ENCODE results near the gene C16orf96.

The C16orf96 gene

DNA sequence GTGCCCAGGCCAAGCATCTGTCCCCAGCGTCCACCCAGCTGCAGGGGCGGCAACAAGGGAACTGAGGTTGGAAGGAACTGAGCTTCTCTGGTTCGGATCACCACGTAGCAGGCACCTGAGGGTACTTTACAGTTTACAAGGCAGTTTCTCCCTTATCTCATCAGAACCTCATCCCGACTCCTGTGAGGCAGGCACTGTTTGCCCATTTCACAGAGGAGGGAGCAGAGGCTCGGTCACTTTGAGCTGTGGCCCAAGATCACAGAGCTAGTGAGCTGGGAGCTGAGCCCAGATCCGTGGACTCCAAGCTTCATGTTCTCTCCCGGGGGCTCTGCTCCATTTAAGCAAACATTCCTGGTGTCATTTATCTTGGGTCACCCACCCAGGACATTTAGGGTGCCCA, 43.4 kb downstream of the C16orf96 start:
- FAIRE-seq (no peak), DNase-seq (ENCODE audit: low spot score) (no peak)

DNA sequence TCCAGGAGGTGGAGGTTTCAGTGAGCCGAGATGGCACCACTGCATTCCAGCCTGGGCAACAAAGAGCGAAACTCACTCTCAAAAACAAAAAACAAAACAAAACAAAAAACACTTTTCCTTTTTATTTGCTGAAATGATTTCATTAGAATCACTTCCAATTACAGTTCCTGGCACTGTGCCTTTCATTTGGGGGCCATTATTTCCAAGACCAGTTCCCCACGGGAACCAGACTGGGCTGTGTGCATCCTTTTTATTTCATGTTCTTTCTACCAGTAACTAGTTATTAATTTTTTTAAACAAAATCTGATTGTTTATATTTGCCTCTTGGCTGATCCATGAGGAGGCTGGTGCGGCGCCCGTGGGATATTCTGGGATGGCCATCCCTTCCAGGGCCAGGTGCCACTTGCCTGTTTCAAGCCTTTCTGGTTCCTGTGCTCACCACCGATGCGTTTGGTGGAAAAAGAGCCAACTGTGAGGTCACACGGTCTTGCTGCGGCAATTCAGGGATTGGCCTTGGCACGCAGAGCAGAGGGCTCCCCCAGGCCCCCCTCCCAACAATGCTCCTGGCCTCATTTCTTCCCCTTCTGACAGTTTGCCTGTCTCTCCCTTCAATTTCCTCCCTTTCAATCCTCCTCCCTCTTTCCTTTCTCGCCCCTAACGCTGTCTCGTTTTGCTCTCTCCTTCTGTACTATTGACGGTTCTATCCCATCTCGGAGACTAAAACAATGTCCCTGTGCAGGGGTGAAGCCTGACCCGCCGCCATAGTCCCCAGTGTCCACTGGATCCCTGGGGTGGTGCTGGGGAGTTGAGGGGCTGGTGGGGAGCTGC, 45.1 kb downstream of the C16orf96 start:
- FAIRE-seq (no peak), DNase-seq (ENCODE audit: low spot score) (no peak)

DNA sequence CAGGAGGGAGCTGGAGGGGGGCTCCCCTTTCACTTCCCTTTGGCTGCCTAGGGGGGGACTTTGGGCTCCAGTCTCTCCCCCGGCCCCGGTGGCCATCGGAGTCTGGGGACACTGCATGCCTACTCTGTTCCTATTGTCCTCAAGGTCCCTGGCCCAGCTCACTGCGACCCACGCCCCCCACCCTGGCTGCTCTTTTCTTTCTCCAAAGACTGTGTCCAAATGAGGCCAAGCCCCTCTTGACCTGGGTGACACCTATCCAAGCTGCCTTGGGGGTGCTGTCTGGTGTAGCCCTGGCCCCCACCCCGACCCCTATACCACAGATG, 45.7 kb downstream of the C16orf96 start:
- FAIRE-seq: no peak
- DNase-seq (ENCODE audit: low spot score): no peak

DNA sequence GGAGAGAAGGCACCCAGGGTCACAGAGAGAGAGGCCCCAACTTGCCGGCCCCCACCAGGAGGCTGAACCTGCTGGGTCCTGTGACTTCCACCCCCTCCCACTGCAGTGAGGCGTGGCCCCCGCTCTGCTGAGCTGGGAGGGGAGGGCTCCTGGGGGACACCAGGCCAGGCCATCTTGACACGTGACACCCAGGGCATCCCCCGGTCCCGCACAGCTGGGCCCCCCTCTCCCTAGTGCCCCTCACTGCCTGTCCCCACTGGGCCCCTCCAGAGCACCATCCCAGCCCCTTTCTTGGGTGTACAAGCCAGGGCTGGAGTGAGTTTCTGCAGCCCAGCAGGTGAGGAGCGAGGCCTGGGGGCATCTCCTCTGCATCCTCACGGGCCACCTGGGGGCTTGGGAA, 46.2 kb downstream of the C16orf96 start:
- no peak for FAIRE-seq
- no peak for DNase-seq (ENCODE audit: low spot score)

DNA sequence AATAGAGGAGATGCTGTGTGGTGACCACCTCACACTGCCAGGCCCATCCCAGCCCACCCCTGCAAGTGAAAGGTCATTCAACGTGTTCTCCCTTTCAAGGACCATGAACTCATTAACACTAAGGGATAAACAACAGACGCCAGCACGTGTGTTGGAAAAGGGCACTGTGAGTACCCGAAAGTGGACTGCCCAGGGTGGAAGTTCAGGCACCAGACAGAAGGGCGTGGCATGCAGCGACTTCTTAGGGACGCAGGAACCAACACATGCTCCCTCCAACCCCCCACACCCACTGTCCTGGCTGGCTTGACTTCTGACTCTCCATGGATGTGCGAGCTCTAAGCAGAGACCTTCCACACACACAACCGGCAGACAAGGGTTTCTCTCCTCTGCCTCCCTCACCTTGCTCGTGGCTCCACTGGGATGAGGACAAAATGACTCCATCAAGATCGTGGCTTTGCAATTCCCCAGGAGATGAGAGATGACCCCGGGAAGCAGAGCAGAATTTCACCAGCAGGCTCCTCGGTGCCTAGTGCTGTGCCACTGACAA, 47.6 kb downstream of the C16orf96 start:
- FAIRE-seq (no peak), DNase-seq (ENCODE audit: low spot score) (no peak)

DNA sequence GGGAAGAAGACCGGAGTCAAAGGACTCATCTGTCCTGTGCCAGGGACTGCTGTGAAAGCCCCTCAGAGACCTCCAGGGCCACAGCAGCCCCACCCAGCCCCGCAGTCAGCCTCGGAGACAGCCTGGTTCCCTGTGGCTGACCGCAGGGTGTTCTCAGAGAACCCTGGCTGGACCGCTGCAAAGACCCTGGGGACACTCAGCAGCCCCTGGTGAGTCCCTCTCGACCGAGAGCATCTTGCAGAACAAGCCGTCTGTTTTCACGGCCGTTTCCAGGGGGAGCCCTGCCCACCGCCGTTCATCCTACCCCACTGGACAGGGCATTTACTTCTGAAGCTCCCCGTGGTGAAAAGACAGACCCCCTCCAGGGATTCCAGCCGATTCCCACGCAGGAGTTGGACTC, 48.3 kb downstream of the C16orf96 start:
- no peak for DNase-seq (ENCODE audit: low spot score)
- no peak for FAIRE-seq

DNA sequence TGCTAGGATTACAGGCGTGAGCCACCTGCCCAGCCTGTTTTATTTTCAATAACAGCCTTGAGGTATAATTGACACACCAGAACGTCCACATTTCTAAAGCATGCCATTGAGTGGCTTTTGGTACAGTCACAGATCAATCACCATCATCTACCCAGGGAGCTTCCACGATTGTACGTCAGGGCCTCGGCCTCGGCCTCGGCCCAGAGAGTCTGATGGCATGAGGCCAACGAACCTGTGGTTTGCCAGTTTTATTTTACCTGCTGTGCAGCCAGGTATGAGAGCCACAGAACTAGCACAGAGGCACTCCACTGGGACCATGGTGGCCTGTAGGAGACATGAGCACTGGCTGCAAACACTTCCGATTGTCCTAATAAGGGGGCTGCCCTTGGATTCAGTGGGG, 50.2 kb downstream of the C16orf96 start:
- FAIRE-seq: no peak
- DNase-seq (ENCODE audit: low spot score): no peak

DNA sequence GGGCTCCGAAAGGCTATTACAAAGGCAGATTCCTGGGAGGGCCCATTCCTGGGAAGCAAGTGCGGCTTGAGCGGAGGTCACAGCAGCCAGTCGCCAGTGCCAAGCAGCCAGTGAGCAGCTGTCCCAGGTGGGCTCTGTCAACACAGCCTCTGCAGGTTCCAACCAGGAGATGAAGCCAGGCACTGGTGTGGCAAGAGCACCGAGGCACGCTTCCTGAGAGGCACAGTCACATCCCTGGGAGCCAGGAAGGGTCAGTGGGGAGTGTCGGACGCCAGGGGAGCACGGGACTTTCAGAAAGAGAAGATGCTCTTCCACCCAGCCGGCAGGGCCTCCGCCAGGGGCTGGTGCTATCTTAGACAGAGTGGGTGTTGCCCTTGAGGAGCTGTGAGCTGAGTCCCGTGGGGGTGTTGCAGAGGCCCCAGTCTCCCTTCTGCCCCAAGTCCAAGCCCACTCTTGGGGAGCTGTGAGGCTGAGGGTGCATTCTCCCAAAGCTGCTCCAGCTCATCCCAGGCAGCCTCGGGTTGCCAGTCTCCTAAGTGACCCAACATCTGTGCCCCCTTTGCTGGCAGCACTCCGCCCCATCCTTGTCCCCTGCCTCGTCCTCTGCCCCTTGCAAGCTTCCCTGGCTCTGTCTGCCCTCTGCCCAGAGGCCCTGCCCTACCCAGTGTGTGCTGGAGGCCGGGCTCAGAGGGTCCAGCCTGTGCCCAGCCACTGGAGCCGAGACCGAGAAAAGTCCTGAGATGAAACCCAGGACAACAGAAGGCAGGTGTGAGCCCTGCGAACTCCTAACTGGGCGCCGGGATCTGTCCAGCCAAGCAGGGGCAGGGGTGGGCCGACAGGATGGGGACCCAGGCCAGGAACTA, 51.9 kb downstream of the C16orf96 start:
- DNase-seq (ENCODE audit: low spot score) (no peak), FAIRE-seq (no peak)

DNA sequence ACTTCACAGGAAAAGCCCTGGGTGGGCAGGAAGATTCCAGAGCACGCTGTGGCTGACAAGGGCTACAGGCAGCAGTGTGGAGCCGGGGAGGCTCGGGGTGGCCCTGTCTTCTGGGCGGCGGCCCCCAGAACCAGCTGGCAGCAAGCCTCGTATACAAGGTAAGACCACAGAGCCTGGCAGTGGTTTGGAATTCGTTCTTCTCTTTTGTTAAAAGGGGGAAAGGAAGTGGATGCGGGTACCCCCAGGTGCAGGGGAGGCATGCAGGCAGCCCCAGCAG, 52.5 kb downstream of the C16orf96 start:
- FAIRE-seq (no peak), DNase-seq (ENCODE audit: low spot score) (no peak)

DNA sequence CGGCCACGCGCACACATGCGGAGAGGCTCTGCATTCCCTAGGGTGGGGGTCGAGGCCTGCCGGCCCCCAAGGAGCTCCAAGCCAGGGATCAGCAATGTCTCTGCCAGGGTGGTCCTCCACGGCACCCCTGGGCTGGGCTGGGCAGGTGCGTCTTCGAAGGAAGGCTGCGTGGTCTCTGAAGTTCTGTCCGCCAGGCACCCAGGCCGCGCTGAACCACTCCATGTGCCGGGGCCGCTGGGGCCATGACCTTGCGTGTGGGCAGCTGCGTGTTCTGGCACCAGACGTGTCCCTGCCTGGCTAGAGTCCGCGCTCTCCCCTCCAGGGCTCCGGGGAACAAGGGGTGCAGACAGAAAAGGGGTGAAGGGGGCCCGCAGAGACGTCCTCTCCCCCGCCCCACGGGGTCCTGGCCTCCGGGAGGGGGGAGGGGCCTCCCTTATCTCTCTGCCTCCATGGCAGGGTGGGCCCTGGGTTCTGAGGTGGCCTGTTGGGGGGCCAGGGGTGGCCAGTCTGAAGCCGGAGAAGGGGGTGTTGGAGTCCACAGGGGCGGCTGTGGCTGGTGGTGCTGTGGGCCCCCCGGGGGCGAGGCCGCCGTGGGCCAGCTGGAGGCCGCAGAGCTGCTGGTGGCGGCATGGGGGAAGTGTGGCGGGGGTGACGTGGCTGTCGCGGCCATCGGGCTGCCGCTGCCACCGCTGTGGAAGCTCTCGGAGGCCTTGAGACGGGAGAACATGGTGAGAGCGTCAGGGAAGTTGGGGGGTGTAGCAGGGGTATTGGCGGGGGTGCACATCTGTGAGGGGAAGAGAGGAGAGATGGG, 53.3 kb downstream of the C16orf96 start:
- FAIRE-seq: no peak
- no peak for DNase-seq (ENCODE audit: low spot score)

DNA sequence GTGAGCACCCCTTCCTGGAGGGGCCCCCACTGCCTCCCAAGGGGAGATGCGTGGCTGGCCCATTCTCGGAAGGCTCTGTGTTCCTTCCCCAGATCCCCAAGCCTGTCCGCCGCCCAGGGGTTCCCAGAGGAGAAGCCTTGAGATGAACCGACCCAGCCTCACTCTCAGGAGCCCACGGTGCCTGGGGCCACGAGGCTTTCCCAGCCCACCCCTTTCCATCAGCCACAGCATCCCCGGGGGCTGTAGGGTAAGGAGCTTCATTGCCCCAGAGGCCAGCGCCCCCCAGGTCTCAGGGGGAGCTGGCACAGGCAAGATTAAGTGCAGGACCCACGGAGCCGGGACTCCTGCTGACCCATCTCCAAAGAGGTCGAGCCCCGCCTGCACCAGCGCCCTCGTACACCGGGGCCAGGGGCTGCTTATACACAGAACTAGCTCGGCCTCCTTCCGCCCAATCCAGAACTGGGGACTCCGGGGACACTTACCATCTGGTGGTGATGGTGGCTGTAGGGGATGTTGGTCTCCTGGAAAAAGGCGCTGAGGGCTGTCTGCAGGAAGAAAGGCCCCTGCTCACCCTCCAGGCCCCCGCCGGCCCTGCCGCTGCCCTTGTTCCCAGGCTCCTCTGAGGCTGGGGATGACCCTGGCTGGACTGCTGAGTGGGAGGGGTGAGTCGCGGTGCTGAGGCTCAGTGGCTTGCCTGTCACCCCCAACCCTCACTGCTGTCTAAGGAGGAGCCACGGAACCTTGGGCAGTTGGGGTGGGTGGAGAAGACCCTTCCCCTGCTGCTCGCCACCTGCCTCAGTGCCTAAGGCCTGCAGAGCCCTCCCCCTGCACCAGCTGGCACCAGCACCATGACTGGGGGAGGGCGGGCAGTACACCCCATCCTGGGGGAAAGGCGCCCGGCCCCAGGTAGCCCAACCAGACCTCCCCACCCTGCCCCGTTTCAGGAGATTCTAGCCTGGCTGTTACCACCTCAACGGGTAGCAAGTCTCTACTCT, 54.2 kb downstream of the C16orf96 start:
- no peak for FAIRE-seq
- DNase-seq (ENCODE audit: low spot score): no peak

DNA sequence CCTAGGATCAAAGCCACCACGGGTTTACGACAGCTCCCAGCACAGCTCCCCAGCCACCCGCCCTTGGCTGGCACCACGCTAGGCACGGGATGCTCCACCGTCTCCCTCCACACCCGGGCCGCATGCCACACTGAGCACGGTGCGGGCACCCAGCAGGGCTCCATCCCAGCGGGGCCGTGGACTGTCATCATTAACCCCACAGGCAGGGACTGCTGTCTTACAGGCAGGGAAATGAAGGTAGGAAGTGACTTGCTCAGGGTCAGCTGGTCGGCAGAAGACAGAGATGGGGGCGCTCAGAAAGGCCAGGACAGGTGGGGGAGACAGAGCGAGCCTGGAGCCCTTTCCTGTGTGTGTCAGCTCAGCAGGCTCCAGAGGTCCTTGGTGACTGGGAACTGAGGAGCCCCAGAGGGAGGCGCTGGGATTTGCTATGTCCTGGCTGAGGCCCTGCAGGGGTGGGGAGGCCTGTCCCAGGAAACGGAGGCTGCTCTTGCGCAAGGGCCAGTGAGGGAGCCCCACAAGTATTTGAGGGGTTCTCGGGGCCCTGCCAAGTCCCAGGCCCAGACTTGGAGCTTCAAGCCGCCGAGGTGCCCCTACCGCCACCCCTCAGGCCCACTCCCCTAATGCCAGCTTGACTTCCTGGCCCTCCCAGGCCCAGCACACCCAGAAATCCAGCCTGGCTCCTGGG, 55.3 kb downstream of the C16orf96 start:
- FAIRE-seq: no peak
- DNase-seq (ENCODE audit: low spot score): no peak

DNA sequence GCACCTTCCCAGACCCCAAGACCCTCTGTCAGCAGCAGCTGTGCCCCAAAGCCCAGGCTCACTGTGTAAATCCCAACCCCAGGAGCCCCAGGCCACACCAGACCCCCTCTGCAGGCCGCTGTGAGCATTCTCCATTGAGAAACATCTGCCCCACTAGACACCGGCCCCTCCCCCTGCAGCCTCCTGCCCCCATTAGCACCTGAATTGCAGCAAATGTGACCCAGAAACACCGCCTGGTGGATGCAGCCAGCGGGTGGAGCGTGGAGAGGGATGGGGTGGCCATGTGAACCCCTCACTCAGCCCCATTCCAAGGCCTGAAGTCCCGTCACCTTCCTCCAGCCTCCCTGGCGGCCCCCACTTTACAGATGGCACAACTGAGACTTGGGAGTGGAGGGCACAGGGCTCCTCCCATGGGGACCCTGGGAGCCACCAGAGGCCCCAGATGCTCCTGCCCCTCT, 56.4 kb downstream of the C16orf96 start:
- FAIRE-seq: no peak
- DNase-seq (ENCODE audit: low spot score): no peak

DNA sequence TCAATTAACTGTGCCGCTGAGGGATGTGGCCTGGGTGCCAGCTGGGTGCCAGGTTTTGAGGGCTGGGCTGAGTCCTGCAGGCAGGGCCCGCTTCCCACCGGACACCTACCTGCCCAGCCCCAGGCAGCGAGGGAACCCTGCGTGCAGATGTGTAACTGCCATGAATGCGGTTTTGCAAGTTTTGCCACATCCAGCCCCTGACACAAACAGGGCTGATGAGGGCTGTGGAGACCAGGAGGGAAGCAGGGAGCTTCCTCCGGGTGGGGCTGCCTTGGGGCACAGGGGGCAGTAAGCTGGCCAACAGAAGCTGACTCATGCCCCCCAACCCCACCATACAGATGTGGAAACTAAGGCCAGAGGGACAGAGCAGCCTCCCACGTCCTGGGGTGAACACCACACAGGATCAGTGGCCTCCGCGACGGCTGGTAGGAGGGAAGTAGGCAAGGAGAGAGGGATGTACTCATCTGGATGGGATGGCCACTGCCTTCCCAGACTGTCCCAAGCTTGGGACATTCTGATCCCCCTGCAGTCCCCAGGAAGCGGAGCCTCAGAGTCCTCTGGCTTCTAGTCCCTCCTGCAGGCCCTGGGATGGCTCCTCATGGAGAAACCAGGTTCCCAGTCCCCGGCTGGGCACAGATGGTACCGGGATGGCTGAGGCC, 57.0 kb downstream of the C16orf96 start:
- FAIRE-seq (peak; percentile 56), DNase-seq (ENCODE audit: low spot score) (no peak)

DNA sequence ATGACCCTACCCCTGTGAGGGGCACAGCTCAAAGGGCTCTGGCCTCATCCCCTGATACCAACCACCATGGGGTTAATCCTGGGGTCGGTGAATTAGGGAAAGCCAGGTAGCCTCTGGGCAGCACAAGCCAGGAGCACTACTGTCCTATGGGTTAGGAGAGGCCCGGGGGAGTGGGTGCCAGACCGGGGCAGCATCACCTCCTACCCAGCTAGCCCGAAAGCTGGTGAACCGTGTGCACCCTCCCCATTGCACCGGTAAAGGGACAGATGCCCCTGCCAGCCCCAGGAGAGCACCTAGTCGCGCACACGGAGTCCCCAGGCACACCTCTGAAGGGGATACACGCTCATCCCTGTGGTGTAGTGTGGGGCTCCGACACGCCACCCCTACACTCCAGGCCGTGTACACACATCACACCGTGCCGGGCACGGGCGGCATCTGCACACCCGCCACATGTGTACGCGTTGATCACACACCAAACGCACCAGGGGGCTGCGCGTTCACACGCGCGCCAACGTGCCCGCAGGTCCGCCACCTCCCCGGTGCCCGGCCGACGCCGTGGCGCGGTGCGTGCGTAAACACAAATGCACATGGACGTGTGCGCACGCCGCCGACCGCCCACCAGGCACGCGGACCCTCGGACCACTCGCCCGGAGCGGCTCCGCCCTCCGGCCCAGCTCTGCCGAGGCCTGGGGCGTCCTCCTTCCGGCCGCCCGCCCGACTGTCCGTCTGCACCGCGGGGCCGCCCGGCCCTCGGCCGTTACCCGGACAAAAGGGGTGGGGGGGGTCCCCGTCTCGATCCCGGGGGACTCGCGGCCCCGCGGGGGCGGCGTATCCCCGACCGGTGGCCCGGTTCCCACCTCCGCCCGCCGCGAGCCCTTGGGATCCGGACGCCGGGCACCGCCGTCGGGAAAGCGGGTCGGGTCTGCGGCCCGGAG, 57.8 kb downstream of the C16orf96 start:
- DNase-seq (ENCODE audit: low spot score): peak; percentile 37

DNA sequence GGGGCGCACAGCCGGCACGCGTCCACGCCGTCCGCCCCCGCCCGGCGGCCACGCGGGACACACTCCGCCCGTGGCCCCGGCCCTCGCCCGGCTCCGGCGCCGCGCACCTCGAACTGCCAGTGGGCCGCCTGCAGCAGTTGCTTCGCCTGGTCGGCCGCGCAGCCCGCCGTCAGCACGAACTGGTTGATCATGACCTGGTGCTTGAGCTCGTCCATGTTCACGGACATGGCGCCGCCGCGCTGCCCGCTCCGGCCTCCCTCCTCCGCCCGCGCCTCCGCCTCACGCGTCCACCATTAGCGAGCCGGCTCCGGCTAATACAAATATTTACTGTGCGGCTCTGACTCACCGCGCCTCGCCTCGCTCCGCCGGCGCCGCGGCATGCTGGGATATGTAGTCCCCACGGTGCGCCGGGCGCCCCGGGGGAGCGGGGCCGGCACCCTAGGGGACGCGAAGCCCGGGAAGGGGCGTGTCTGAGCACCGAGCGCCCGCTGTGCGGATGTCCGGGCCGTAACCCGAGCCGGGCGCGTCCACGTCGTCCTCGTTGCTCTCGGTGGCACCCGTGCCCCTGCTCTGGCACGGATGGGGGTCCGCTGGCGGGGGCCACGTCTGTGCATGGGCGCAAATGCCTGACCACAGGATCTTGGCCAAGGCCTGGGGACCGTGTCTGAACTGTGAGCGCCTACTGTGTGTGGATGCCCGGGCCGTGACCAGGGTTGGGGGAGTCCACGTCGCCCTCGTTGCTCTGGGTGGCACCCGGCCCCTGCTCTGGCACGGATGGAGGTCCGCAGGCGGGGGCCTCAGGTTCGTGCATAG, 58.6 kb downstream of the C16orf96 start, which contains the start of gene UBALD1:
Gene UBALD1, minus strand, starts transcription at position 318 of the 813 bp plus-strand sequence. Its CDS starts 91 bp downstream, at position 227.
- peak; percentile 91 for DNase-seq (ENCODE audit: low spot score)
- peak; percentile 90 for FAIRE-seq

More for the DNA sequence above, 57.8 kb downstream of the C16orf96 start:
- peak; percentile 78 for FAIRE-seq

DNA sequence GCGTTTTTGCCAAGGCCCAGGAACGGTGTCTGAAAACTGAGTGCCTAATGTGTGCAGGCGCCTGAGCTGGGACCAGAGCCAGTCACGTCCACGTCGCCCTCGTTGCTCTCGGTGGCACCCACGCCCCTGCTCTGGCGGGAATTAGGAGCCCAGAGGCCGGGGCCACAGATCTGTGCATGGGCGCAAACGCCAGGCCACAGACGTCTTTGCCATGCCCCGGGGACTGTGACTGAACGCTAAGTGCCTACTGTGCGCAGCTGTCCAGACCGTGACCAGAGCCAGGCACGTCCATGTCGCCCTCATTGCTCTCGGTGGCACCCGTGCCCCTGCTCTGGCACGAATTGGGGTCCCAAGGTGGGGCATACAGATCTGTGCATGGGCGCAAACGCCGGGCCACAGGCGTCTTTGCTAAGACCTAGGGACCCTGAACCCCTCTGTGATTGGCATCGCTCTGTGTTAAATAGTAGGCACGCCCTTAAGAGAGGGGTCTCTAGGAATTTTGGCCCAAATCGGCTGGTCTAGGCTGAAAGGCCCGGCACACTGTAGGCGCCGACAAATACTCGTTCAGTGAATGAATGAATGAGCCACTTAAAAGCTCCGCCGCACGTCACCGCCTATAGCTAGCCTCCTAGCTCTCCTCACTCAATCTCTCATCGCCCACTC, 59.4 kb downstream of the C16orf96 start:
- DNase-seq (ENCODE audit: low spot score) (no peak), FAIRE-seq (peak; percentile 13)
